Right lung (tissue), 5 donors: ENCODE results near the gene EMILIN1. TPM values are rescaled to one million over a fixed set of nuclear protein-coding genes. Genes with fewer than 3 reads are reported as not detected.

Experiments used
- DNase-seq, 2 donors: peaks; one replicate each; pipeline ENCODE4 v3.0.0-alpha.2; 2013
- polyA plus RNA-seq, 5 donors: library from polyadenylated mRNA; unstranded; fragments of 120-200 nt; gene quantifications; one replicate each; pipeline versions ENCODE4 v1.2.1 to v1.2.3, GENCODE V29; 2013; ENCODE audit warnings: inconsistent platforms in 1 of 5, low replicate concordance in 1 of 5; ENCODE audit not compliant: insufficient read length in 5 of 5, insufficient read depth in 1 of 5

The EMILIN1 gene
- polyA plus RNA-seq, 5 donors = 120 to 341 (median 140) TPM

DNA sequence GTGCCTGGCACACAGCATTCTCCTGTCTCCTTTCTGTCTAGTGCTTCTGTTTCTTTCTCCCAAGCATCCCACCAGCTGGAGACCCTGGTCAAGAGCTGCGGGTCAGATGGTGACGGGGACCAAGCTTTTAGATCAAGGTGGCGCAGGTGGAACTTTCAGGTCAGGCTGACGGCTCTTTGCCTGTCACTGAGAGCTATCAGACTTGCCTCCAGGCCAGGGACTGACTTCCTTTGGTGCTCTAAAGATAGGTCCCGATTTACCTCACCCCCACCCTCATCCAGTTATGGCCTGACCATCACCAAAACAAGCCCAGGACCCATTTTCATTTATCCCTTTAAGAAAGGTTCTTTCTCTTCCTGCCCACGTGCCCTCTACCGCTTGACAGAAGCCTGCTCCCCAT lies 1.2 kb upstream of the EMILIN1 start:
- no peak for DNase-seq

DNA sequence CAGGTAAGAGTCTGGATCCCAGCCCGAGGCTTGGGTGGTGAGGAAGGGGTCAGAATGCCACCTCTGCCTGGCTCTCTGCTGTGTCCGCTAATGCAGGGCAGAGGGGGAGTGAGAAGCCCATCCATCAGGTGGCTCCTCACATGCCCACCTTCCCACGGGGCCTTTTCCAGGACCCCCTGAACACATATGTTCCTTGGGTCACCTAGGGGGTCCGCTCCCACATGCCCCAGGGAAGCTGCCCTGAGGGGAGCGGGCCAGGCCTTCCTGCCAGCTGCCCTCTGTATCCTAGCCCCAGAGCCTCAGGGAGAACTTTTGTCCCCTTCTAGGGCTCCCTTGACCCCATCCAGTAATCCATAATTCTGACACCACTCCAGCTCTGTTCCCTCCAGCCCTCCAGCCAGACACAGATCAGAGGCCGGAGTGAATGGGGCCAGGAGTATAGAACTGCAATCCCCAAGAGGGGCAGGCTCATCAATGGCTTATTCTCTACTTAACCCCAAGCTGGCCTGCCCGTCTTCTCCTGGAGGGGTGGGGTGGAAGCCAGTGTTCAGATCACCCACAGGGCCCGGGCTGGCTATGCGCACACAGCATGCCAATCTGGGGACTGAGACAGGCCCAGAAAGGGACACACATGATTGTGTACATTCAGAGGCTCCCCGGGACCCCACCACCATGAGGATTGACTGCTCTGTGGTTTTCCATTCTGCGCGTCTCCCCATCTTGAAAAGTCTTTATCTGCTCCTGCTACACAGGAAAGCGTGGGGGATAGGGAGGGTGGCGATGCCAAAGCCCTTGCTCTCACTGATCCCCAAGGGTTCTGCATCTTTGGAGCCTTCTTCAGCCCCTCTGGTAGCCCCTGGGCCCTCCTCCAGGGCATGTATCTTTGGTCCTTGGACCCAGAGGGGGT lies 1.1 kb downstream of the EMILIN1 start:
- no peak for DNase-seq

DNA sequence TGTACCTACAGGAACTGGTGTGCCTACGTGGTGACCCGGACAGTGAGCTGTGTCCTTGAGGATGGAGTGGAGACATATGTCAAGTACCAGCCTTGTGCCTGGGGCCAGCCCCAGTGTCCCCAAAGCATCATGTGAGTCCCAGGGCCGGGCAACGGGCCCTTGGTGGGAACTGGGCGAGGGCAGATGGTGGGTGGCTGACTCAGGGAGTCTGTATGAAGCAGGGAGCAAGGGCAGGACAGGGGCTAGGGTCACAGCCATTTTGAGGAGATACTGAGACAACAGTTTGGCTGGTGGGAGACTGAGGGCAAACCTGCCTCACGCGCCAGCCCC lies 1.7 kb downstream of the EMILIN1 start:
- DNase-seq = no peak

DNA sequence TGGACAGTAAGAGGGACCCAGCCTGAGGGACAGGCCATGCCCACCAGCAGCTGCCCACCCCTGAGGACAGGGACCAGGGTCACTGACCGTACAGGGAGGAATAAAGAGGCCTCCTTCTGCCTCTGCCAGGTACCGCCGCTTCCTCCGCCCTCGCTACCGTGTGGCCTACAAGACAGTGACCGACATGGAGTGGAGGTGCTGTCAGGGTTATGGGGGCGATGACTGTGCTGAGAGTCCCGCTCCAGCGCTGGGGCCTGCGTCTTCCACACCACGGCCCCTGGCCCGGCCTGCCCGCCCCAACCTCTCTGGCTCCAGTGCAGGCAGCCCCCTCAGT lies 2.2 kb downstream of the EMILIN1 start:
- DNase-seq = no peak

DNA sequence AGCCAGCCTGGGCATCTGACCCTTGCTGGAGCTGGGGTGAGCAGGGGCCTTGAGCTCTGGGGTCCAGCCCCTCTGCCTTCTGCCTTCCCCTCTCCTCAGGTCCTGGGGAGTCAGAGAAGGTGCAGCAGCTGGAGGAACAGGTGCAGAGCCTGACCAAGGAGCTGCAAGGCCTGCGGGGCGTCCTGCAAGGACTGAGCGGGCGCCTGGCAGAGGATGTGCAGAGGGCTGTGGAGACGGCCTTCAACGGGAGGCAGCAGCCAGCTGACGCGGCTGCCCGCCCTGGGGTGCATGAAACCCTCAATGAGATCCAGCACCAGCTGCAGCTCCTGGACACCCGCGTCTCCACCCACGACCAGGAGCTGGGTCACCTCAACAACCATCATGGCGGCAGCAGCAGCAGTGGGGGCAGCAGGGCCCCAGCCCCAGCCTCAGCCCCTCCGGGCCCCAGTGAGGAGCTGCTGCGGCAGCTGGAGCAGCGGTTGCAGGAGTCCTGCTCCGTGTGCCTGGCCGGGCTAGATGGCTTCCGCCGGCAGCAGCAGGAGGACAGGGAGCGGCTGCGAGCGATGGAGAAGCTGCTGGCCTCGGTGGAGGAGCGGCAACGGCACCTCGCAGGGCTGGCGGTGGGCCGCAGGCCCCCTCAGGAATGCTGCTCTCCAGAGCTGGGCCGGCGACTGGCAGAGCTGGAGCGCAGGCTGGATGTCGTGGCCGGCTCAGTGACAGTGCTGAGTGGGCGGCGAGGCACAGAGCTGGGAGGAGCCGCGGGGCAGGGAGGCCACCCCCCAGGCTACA lies 3.8 kb downstream of the EMILIN1 start:
- no peak for DNase-seq

DNA sequence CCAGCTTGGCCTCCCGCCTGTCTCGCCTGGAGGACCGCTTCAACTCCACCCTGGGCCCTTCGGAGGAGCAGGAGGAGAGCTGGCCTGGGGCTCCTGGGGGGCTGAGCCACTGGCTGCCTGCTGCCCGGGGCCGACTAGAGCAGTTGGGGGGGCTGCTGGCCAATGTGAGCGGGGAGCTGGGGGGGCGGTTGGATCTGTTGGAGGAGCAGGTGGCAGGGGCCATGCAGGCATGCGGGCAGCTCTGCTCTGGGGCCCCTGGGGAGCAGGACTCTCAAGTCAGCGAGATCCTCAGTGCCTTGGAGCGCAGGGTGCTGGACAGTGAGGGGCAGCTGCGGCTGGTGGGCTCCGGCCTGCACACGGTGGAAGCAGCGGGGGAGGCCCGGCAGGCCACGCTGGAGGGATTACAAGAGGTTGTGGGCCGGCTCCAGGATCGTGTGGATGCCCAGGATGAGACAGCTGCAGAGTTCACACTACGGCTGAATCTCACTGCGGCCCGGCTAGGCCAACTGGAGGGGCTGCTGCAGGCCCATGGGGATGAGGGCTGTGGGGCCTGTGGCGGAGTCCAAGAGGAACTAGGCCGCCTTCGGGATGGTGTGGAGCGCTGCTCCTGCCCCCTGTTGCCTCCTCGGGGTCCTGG lies 4.5 kb downstream of the EMILIN1 start:
- DNase-seq = no peak

DNA sequence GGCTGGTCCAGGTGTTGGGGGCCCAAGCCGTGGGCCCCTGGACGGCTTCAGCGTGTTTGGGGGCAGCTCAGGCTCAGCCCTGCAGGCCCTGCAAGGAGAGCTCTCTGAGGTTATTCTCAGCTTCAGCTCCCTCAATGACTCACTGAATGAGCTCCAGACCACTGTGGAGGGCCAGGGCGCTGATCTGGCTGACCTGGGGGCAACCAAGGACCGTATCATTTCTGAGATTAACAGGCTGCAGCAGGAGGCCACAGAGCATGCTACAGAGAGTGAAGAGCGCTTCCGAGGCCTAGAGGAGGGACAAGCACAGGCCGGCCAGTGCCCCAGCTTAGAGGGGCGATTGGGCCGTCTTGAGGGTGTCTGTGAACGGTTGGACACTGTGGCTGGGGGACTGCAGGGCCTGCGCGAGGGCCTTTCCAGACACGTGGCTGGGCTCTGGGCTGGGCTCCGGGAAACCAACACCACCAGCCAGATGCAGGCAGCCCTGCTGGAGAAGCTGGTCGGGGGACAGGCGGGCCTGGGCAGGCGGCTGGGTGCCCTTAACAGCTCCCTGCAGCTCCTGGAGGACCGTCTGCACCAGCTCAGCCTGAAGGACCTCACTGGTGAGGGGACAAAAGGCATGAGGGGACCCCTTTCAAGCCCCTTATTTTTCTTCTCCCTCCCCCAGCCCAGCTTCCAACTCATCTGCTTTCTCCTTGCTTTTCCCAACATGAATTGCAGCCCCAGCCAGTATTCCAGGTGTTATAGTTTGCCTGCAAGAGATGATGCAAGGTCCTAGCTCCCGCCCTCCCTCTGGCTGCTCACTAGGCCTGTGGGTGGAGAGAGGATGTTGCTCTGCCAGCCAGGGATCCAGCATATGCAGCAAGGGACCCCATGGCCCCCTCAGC lies 5.2 kb downstream of the EMILIN1 start:
- no peak for DNase-seq

DNA sequence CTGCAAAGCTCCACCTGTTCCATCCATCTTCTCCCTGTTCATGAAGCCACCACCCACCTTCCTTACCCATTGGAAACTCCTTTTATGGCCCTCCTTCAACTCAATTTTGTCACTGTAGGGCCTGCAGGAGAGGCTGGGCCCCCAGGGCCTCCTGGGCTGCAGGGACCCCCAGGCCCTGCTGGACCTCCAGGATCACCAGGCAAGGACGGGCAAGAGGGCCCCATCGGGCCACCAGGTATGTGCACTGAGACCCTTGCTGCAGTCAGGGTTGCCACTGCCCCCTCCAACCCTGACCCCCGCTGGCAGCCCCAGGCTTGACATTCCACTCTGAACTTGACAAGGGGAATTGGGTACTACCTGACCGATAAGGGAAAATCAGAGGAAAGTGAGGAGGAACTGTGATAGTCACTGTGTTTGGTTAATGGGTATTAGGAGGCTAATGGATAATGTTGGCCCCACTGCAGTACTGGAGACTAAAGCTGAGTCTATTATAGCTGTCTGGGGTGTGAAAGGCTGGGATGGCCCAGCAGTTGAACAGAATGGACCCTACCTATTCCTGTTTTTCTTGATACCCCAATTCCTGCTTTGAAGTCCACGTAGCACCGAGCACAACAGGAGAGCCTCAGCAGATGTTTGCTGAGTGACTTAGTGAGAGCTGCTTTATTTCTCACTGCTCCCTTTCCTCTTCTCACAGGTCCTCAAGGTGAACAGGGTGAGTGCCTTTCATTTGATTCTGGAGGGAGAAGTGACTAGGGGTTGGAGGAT lies 6.1 kb downstream of the EMILIN1 start:
- no peak for DNase-seq

DNA sequence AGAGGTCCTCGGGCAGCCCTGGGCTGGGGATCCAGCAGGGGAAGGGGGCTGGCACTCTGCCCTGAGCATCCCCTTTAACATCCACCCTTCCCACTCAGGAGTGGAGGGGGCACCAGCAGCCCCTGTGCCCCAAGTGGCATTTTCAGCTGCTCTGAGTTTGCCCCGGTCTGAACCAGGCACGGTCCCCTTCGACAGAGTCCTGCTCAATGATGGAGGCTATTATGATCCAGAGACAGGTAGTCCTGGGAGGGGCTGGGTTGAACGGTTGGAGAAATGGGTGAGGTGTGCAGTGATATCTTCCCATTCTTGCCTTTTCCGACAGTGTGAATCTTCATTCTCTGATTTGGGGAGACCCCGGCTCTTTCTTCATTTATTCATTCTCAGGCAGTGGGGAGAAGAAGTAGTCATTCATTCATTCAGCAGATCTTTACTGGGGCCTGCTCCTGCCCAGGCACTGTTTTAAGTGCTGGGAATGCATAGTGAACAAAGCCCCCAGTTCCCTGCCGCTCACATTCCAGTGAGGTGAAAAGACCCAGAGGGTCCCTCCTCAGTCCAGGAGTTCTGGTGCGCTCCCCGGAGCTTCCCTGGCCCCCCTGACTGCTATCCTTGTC lies 6.8 kb downstream of the EMILIN1 start:
- DNase-seq = no peak

DNA sequence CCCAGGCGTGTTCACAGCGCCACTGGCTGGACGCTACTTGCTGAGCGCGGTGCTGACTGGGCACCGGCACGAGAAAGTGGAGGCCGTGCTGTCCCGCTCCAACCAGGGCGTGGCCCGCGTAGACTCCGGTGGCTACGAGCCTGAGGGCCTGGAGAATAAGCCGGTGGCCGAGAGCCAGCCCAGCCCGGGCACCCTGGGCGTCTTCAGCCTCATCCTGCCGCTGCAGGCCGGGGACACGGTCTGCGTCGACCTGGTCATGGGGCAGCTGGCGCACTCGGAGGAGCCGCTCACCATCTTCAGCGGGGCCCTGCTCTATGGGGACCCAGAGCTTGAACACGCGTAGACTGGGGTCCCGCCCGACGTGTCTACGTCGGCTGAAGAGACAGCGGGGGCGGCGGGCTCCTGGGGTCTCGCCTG lies 7.3 kb downstream of the EMILIN1 start:
- no peak for DNase-seq

DNA sequence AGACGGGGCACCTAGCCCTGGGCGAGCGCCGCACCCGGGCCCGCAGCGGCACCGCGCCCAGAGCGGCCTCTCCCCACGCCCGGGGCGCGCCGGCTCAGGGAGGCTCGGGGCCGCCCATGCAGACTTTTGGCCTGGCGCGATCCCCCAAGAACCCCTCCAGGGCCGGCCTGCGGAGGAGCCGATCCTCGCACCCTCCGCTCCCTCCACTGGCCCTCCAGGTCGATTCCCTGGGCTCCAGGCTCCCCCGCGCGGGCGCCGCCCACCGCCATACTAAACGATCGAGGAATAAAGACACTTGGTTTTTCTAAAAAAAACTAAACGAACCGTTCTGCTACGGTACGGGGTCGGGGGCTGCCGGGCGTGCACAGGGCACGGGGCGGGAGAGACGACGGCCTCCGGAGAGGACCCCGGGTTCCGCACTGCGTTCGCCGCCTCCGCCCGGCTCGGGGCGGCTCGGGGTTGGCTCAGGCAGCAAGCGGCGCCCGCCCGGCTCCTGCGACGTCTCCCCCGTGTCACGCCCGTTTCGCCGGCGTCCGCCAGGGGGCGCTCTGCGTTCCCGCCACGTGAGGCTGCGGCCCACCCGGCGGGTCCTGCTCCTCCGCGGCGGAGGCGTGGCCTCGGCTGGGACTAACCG lies 7.8 kb downstream of the EMILIN1 start:
- DNase-seq = peak; percentile 95

DNA sequence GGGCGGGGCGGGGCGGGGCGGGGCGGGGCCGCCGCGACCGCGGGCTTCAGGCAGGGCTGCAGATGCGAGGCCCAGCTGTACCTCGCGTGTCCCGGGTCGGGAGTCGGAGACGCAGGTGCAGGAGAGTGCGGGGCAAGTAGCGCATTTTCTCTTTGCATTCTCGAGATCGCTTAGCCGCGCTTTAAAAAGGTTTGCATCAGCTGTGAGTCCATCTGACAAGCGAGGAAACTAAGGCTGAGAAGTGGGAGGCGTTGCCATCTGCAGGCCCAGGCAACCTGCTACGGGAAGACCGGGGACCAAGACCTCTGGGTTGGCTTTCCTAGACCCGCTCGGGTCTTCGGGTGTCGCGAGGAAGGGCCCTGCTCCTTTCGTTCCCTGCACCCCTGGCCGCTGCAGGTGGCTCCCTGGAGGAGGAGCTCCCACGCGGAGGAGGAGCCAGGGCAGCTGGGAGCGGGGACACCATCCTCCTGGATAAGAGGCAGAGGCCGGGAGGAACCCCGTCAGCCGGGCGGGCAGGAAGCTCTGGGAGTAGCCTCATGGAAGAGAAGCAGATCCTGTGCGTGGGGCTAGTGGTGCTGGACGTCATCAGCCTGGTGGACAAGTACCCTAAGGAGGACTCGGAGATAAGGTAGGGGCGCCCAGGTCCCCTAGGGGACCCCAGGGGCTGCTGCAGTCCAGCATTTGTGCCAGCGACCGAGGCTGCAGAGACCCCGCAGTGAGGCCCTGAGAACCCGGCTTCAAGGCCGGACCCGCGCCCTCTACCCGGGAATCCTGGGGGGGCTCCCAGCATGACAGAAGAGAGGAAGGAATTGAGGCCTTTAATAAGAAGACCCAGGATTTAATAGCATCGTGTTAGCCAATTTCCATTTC lies 8.5 kb downstream of the EMILIN1 start, which contains the start of gene KHK:
Gene KHK (plus strand): TSS at position 49 of the 870 bp plus-strand sequence. CDS start 488 bp downstream, at position 537.
- no peak for DNase-seq

DNA sequence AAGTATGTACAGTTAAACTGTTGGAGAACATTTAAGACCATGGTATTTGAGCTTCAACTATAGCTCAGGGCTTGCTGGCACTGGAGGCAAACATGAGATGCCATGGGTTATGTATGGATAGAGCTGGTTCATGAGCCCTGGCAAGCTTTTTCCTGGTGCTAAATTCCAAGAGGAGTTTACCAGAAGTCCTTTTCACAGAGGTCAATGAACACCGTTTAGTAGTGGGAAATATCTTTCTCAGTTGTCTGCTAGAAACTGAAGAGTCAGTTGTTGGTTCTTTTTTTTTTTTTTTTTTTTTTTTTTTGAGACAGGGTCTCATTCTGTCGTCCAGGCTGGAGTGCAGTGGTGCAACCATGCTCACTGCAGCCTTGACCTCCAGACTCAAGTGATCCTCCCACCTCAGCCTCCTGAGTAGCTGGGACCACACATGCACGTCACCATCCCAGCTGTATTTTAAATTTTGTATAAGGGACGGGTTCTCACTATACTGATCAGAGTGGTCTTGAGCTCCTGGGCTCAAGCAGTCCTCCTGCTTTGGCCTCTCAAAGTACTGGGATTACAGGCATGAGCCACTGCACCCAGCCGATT lies 9.5 kb downstream of the EMILIN1 start:
- no peak for DNase-seq

DNA sequence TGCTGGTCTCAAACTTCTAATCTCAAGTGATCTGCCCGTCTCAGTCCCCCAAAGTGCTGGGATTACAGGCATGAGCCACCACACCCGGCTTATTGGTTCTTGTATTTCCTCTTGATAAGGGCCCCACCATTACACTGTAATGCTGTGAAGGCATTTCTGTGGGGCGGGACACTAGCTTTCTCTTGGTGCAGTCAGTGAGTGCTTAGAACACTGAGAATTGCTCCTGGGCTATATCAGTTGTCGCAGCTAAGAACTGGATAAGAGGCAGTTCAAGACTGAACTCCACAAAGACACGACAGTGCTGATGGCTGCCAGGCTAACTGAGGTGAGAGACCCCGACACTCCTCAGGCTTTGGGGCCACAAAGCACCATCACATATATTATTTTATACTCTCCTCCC lies 10.2 kb downstream of the EMILIN1 start:
- DNase-seq = no peak

DNA sequence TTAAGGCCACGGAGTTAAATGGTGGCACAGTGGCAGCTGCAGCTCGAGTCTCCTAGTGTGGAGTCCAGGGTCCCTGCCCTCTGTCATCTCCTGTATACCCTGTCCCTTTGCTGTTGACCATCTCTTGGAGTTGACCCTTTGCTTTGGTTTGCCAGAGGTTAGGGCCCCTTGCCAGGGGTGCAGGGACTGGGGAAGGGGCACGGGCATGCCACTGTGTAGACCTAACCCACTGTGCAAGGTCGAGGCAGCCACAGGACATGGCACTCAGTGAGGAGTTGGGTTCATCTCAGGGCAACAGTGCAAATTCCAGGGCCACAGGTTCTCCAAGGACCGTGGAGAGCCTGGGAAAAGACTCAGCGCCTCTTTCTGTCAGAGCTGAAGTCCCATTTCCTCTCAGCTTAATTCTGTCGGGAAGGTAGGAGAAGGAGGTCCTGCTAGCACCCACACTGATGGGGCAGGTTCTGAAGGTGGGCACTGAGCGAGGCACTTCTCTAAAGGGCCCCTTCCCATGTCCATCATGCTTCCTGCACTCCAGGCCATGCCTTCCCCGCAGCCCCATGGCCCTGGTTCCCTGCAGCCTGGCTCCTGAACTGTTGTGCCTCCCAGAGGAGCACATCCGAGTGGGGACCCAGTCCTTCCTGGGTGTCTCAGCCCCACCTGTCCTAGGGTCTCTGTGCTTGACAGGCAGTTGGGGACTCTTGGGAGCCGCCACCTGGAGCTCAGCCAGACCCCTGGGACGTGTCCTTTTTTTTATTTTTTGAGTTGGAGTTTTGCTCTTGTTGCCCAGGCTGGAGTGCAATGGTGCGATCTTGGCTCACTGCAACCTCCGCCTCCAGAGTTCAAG lies 10.9 kb downstream of the EMILIN1 start:
- DNase-seq = no peak

DNA sequence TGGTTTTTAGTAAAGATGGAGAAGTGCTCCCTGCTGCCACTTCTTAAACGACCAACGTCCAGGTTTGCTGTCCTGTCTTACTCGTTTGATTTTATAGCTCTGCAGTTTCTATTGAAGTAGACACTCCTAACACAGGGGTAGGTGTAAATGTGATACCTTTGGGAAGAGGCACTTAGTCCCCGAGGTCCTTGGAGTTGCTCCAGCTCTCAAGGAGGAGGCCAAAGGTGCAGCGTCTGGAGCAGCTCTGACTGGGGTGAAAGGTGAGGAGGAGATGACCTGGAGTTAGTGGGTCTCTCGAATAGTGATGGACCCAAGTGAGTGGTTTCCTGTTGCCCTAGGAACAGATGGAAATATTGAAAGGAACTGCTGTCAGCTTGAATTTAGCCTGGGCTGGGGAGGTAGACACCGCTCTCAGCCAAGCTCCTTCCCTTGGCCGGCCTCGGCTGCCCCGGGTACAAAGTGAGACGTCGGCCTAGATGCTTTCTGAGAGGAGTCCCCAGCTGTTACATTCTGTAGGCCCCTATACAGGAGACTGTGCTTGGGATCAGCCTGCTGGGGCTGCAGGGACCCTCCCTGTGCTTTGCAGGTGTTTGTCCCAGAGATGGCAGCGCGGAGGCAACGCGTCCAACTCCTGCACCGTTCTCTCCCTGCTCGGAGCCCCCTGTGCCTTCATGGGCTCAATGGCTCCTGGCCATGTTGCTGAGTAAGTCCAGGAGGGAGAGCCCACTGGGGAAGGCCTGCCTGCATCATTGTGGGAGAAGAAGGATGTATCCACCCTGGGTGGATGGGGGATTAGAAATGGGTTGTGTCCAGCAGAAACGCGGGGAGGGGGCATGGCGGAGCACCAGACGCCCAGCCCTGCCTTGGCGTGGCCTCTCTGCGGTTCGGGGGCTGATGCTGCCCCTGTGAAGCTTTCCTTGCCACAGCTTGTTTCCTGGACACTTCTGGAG lies 13.6 kb downstream of the EMILIN1 start:
- no peak for DNase-seq
